Esophagus mucosa (tissue), 1 donor: Measurements from ENCODE around the gene MAD2L1BP. TPM values are rescaled to one million over a fixed set of nuclear protein-coding genes. Genes with fewer than 3 reads are reported as not detected.
A peak's percentile ranks its signal among the peaks of the same experiment; 100 is the strongest.
"Not testable (repeated sequence)": the region's sequence is repeated elsewhere in the genome, so short reads cannot be mapped to it uniquely, and the experiment has no call there.

Experiments
- ATAC-seq: fragments of 200-7000 bp; cut with Tn5 transposase; one replicate; pipeline ENCODE4 v1.9.1; 2020
- total RNA-seq: library from RNA; stranded (reverse); gene quantifications from one replicate; pipeline ENCODE4 v1.2.4, GENCODE V29; 2023
- donor health status: DM: yes; HTN: yes; CAD: no.

The MAD2L1BP gene
- 20.1 TPM for total RNA-seq

GRCh38 chr6:43635387-43636307 is at the start of gene MAD2L1BP:
MAD2L1BP (plus strand) TSS chr6:43635840; CDS start chr6:43635876, 36 bp downstream.
- peak; percentile 77 for ATAC-seq

- ATAC-seq = no peak
Measured at GRCh38 chr6:43588194-43588593, 47.4 kb upstream of the MAD2L1BP start.

- not testable (repeated sequence) for ATAC-seq
Measured at GRCh38 chr6:43589564-43589963, 46.1 kb upstream of the MAD2L1BP start.

- no peak for ATAC-seq
Measured at GRCh38 chr6:43593938-43594337, 41.7 kb upstream of the MAD2L1BP start.

GRCh38 chr6:43600595-43600994 is 35.0 kb upstream of the MAD2L1BP start:
- no peak for ATAC-seq

GRCh38 chr6:43604174-43604573 is 31.5 kb upstream of the MAD2L1BP start:
- ATAC-seq = no peak

GRCh38 chr6:43606019-43606418 is 29.6 kb upstream of the MAD2L1BP start:
- no peak for ATAC-seq

GRCh38 chr6:43608310-43608763 is 27.3 kb upstream of the MAD2L1BP start:
- ATAC-seq = peak; percentile 35

GRCh38 chr6:43608807-43609206 is 26.8 kb upstream of the MAD2L1BP start:
- no peak for ATAC-seq

- no peak for ATAC-seq
Measured at GRCh38 chr6:43609402-43609801, 26.2 kb upstream of the MAD2L1BP start.

GRCh38 chr6:43610431-43610830 is 25.2 kb upstream of the MAD2L1BP start:
- ATAC-seq = no peak

GRCh38 chr6:43613721-43614395 is 21.8 kb upstream of the MAD2L1BP start:
- no peak for ATAC-seq

GRCh38 chr6:43614396-43614730 is 21.3 kb upstream of the MAD2L1BP start:
- ATAC-seq = no peak

GRCh38 chr6:43616725-43617472 is 18.7 kb upstream of the MAD2L1BP start:
- no peak for ATAC-seq

GRCh38 chr6:43621078-43621835 is 14.4 kb upstream of the MAD2L1BP start:
- ATAC-seq = no peak

GRCh38 chr6:43621836-43622180 is 13.8 kb upstream of the MAD2L1BP start:
- no peak for ATAC-seq

GRCh38 chr6:43622541-43622940 is 13.1 kb upstream of the MAD2L1BP start:
- no peak for ATAC-seq

- no peak for ATAC-seq
Measured at GRCh38 chr6:43623880-43624785, 11.5 kb upstream of the MAD2L1BP start.

- ATAC-seq = no peak
Measured at GRCh38 chr6:43624786-43625288, 10.8 kb upstream of the MAD2L1BP start.

- ATAC-seq = no peak
Measured at GRCh38 chr6:43625393-43625992, 10.1 kb upstream of the MAD2L1BP start.
